HepG2 (cell line): ENCODE measurements around the gene PA2G4. TPM values are rescaled to one million over a fixed set of nuclear protein-coding genes. Genes with fewer than 3 reads are reported as not detected.

Experiments used
- ATF2 ChIP-seq: sonication (generic); formaldehyde crosslinking; IDR thresholded peaks from 2 replicates; pipeline ENCODE4 v1.4.0; 2020; ENCODE audit warnings: missing genetic modification reagents
- BCL3 ChIP-seq: sonication (generic); formaldehyde crosslinking; IDR thresholded peaks from 2 replicates; pipeline ENCODE4 v1.5.1; 2020; ENCODE audit warnings: mild to moderate bottlenecking, missing genetic modification reagents, moderate library complexity
- BHLHE40 ChIP-seq: IDR thresholded peaks from 2 replicates; pipeline ENCODE4 v1.6.1; 2011; ENCODE audit warnings: low read length, improper control_type of control experiment
- BRCA1 ChIP-seq: sonication (generic); formaldehyde crosslinking; IDR thresholded peaks from 2 replicates; pipeline ENCODE4 v1.4.0; 2020; ENCODE audit warnings: missing genetic modification reagents
- CCAR2 ChIP-seq: fragments of 200-400 bp; formaldehyde crosslinking; optimal IDR thresholded peaks from 2 replicates; pipeline ENCODE3; 2018; ENCODE audit warnings: low read depth, mild to moderate bottlenecking, low read length, moderate library complexity
- HOXD1 ChIP-seq: sonication (generic); formaldehyde crosslinking; IDR thresholded peaks from 2 replicates; pipeline ENCODE4 v1.5.0; 2020; ENCODE audit warnings: missing genetic modification reagents
- KDM2A ChIP-seq: sonication (generic); formaldehyde crosslinking; IDR thresholded peaks from 2 replicates; pipeline ENCODE4 v1.4.0; 2020; ENCODE audit warnings: low read depth, missing genetic modification reagents, borderline replicate concordance
- MYPOP ChIP-seq: sonication (generic); formaldehyde crosslinking; IDR thresholded peaks from 2 replicates; pipeline ENCODE4 v1.8.1; 2023; ENCODE audit warnings: mild to moderate bottlenecking, moderate library complexity, missing genetic modification reagents
- PLRG1 ChIP-seq: fragments of 450-650 bp; conservative IDR thresholded peaks from 2 replicates; pipeline ENCODE4 v1.6.1; 2016
- PTBP1 ChIP-seq: fragments of 200-400 bp; formaldehyde crosslinking; IDR thresholded peaks from 2 replicates; pipeline ENCODE4 v1.6.1; 2018; ENCODE audit warnings: low read length, low read depth; ENCODE audit not compliant: poor library complexity, severe bottlenecking
- SP140L ChIP-seq: sonication (generic); formaldehyde crosslinking; IDR thresholded peaks from 2 replicates; pipeline ENCODE4 v1.4.0; 2020; ENCODE audit warnings: missing genetic modification reagents, borderline replicate concordance
- TEAD2 ChIP-seq: sonication (generic); formaldehyde crosslinking; IDR thresholded peaks from 2 replicates; pipeline ENCODE4 v1.9.0; 2021; ENCODE audit warnings: missing genetic modification reagents
- ZEB1 ChIP-seq: IDR thresholded peaks from 2 replicates; pipeline ENCODE4 v1.6.1; 2012; ENCODE audit warnings: mild to moderate bottlenecking, low read depth, inconsistent platforms; ENCODE audit not compliant: insufficient replicate concordance
- ZNF101 ChIP-seq: sonication (generic); formaldehyde crosslinking; IDR thresholded peaks from 2 replicates; pipeline ENCODE4 v1.4.0; 2020; ENCODE audit warnings: mild to moderate bottlenecking, low read depth, missing genetic modification reagents, borderline replicate concordance
- ZNF12 ChIP-seq: sonication (generic); formaldehyde crosslinking; IDR thresholded peaks from 2 replicates; pipeline ENCODE4 v1.5.0; 2020; ENCODE audit warnings: missing genetic modification reagents
- ZNF275 ChIP-seq: sonication (generic); formaldehyde crosslinking; IDR thresholded peaks from 2 replicates; pipeline ENCODE4 v1.8.0; 2022; ENCODE audit warnings: missing genetic modification reagents, mild to moderate bottlenecking, inconsistent platforms, borderline replicate concordance
- ZNF329 ChIP-seq: sonication (generic); formaldehyde crosslinking; IDR thresholded peaks from 2 replicates; pipeline ENCODE4 v1.9.0; 2021; ENCODE audit warnings: low read depth, mild to moderate bottlenecking, missing genetic modification reagents
- ZNF350 ChIP-seq: sonication (generic); formaldehyde crosslinking; IDR thresholded peaks from 2 replicates; pipeline ENCODE4 v1.4.0; 2020; ENCODE audit warnings: mild to moderate bottlenecking, low read depth, missing genetic modification reagents, borderline replicate concordance
- ZNF550 ChIP-seq: sonication (generic); formaldehyde crosslinking; IDR thresholded peaks from 2 replicates; pipeline ENCODE4 v1.4.0; 2020; ENCODE audit warnings: mild to moderate bottlenecking, missing genetic modification reagents, borderline replicate concordance
- ZNF574 ChIP-seq: sonication (generic); formaldehyde crosslinking; IDR thresholded peaks from 2 replicates; pipeline ENCODE4 v1.4.0; 2020; ENCODE audit warnings: missing genetic modification reagents
- polyA plus RNA-seq, 8 experiments: library from polyadenylated mRNA; depleted of rRNA in 3 of 8; stranded (reverse) in 7 of 8; unstranded in 1 of 8; fragments of >200 nt; fragmentation: Illumina TruSeq in 4 of 8; extraction: Trizol in 4 of 8; gene quantifications; 2 replicates each; pipeline versions ENCODE4 v1.2.1 to v1.2.3, GENCODE V29; 2011 to 2016; ENCODE audit warnings: low read depth in 4 of 8, missing spikeins in 1 of 8, mixed read lengths in 1 of 8; ENCODE audit not compliant: insufficient read depth in 1 of 8
- total RNA-seq, 5 experiments: library from RNA; depleted of rRNA; stranded (reverse); fragments of >200 nt; fragmentation: Illumina TruSeq; extraction: Trizol; gene quantifications; 2 replicates each; pipeline ENCODE4 v1.2.3, GENCODE V29; 2016; ENCODE audit warnings: low read depth in 1 of 5

The PA2G4 gene
- total and polyA plus RNA-seq, 2 of the 13 experiments (the other 11 are each of a cell fraction or from before 2014, with no cell fraction given), result 147 to 240 TPM

- TF ChIP-seq PLRG1 (no peak), TEAD2 (CRISPR knock-in tag) (no peak), BCL3 (CRISPR knock-in tag) (no peak), BHLHE40 (no peak), PTBP1 (peak; percentile 58), ZNF12 (CRISPR knock-in tag) (no peak), BRCA1 (CRISPR knock-in tag) (no peak), HOXD1 (CRISPR knock-in tag) (0 out of 2 replicates have a peak, but pooled peaks have one; percentile 51), KDM2A (CRISPR knock-in tag) (peak; percentile 89), ATF2 (CRISPR knock-in tag) (peak; percentile 57; the same call in 1 of the 2 replicates), ZNF275 (CRISPR knock-in tag) (no peak; the same call in 1 of the 2 replicates), ZEB1 (no peak), ZNF101 (CRISPR knock-in tag) (no peak), ZNF350 (peak; percentile 82), ZNF550 (CRISPR knock-in tag) (no peak), ZNF574 (CRISPR knock-in tag) (peak; percentile 64), SP140L (CRISPR knock-in tag) (0 out of 2 replicates have a peak, but pooled peaks have one; percentile 55), CCAR2 (no peak), ZNF329 (CRISPR knock-in tag) (no peak), MYPOP (CRISPR knock-in tag) (peak; percentile 52; the same call in 1 of the 2 replicates)
These were observed 25.2 kb upstream of the PA2G4 start (continued) for GRCh38 chr12:56078931-56079722.
